HCT116 (cell line): ENCODE data around the gene ADCY10. TPM values are rescaled to one million over a fixed set of nuclear protein-coding genes. Genes with fewer than 3 reads are reported as not detected.
"Not testable (repeated sequence)": the region's sequence is repeated elsewhere in the genome, so short reads cannot be mapped to it uniquely, and the experiment has no call there.

Experiments used
- ATAC-seq: fragments of 200-7000 bp; cut with Tn5 transposase; 2 replicates; pipeline ENCODE4 v1.9.1; 2020; ENCODE audit warnings: mild to moderate bottlenecking, moderate library complexity
- BruUV-seq: library from RNA; stranded (reverse); fragments of 400-500 nt; replicated peaks from 2 replicates; lab custom pipeline; 2021; lab: Mats Ljungman, UMichigan
- CTCF ChIA-PET: fragments of 300-600 bp; sonication (Branson Sonifier 250); formaldehyde crosslinking; loops from one replicate; lab custom pipeline; 2021; ENCODE audit warnings: antibody characterized with exemption; lab: Charles Lee
- POLR2A ChIA-PET: fragments of 300-600, 350-600 bp; sonication (Branson Sonifier 250); formaldehyde crosslinking; loops from one replicate; lab custom pipeline; 2021; ENCODE audit warnings: antibody characterized with exemption; lab: Charles Lee
- RAD21 ChIA-PET, 2 experiments: fragments of 300-600 bp; sonication (Branson Sonifier 250); formaldehyde crosslinking; loops; one replicate each; lab custom pipeline; 2023; ENCODE audit warnings: low total read pairs in 2 of 2; ENCODE audit not compliant: uncharacterized antibody in 2 of 2, unreplicated experiment in 2 of 2, low non-redundant PET in 1 of 2; lab: Charles Lee
- DNase-seq: peaks from one replicate; pipeline ENCODE4 v3.0.0-alpha.2; 2010; ENCODE audit warnings: low read depth, low spot score
- H2AFZ ChIP-seq: fragments of 200-600 bp; shearing (Covaris generic), sonication (generic); 2 replicates; pipeline ENCODE4 v1.6.1; 2017; ENCODE audit warnings: low read depth, mixed run types, mixed read lengths, antibody characterized with exemption, low read length; ENCODE audit not compliant: poor library complexity, severe bottlenecking
- H3K27ac ChIP-seq: 2 replicates; pipeline ENCODE4 v1.5.1; 2012; ENCODE audit warnings: low read depth, low read length
- H3K27me3 ChIP-seq: fragments of 200-600 bp; sonication (generic); 2 replicates; pipeline ENCODE4 v1.6.1; 2016; ENCODE audit warnings: mixed run types, low read length, mixed read lengths; ENCODE audit not compliant: insufficient read depth
- H3K36me3 ChIP-seq, 2 experiments: fragments of 200-500 bp in 1 of 2; fragments of 200-600 bp in 1 of 2; sonication (Bioruptor generic) in 1 of 2; sonication (generic) in 1 of 2; 2 replicates each; pipeline versions ENCODE4 v1.5.1 to v1.6.1; 2014 to 2016; ENCODE audit warnings: low read length in 2 of 2, inconsistent platforms in 1 of 2, mixed read lengths in 1 of 2, mixed run types in 1 of 2; ENCODE audit not compliant: insufficient read depth in 2 of 2, control insufficient read depth in 1 of 2
- H3K4me1 ChIP-seq, 2 experiments: fragments of 200-600 bp in 1 of 2; sonication (generic) in 1 of 2; 2 replicates each; pipeline versions ENCODE4 v1.5.1 to v1.6.1; 2012 to 2017; ENCODE audit warnings: low read length in 2 of 2, inconsistent platforms in 1 of 2, mild to moderate bottlenecking in 1 of 2, mixed read lengths in 1 of 2, mixed run types in 1 of 2, moderate library complexity in 1 of 2; ENCODE audit not compliant: insufficient read depth in 2 of 2, control insufficient read depth in 1 of 2
- H3K4me2 ChIP-seq: fragments of 200-600 bp; sonication (generic); 2 replicates; pipeline ENCODE4 v1.6.1; 2017; ENCODE audit warnings: mixed run types, low read length, mixed read lengths
- H3K4me3 ChIP-seq, 2 experiments: fragments of 200-600 bp in 1 of 2; sonication (generic) in 1 of 2; replicated peaks in 1 of 2; 2 replicates each; pipeline ENCODE4 v1.5.1; 2011 to 2016; ENCODE audit warnings: low read length in 2 of 2, control low read depth in 1 of 2, low read depth in 1 of 2, mild to moderate bottlenecking in 1 of 2, mixed read lengths in 1 of 2, mixed run types in 1 of 2
- H3K79me2 ChIP-seq: fragments of 200-600 bp; sonication (generic); 2 replicates; pipeline ENCODE4 v1.6.1; 2017; ENCODE audit warnings: mild to moderate bottlenecking, mixed run types, low read length, moderate library complexity, mixed read lengths; ENCODE audit not compliant: insufficient read depth
- H3K9ac ChIP-seq: fragments of 200-600 bp; sonication (generic); 2 replicates; pipeline ENCODE4 v1.6.1; 2016; ENCODE audit warnings: low read length, mixed read lengths
- H3K9me2 ChIP-seq: fragments of 200-600 bp; sonication (generic), shearing (Covaris generic); 2 replicates; pipeline ENCODE4 v1.6.1; 2017; ENCODE audit warnings: mixed run types, mild to moderate bottlenecking, moderate library complexity; ENCODE audit not compliant: insufficient read depth
- H3K9me3 ChIP-seq, 2 experiments: fragments of 200-500 bp in 1 of 2; fragments of 200-600 bp in 1 of 2; sonication (Bioruptor generic) in 1 of 2; sonication (generic) in 1 of 2; 2 replicates each; pipeline ENCODE4 v1.6.1; 2014 to 2017; ENCODE audit warnings: low read length in 2 of 2, mixed read lengths in 2 of 2, inconsistent platforms in 1 of 2, low read depth in 1 of 2, mild to moderate bottlenecking in 1 of 2, mixed run types in 1 of 2, moderate library complexity in 1 of 2; ENCODE audit not compliant: control insufficient read depth in 1 of 2, insufficient read depth in 1 of 2
- H4K20me1 ChIP-seq: fragments of 200-600 bp; sonication (generic), shearing (Covaris generic); 2 replicates; pipeline ENCODE4 v1.6.1; 2017; ENCODE audit warnings: mixed run types, mild to moderate bottlenecking, moderate library complexity; ENCODE audit not compliant: insufficient read depth
- JUND ChIP-seq: IDR thresholded peaks from 2 replicates; pipeline ENCODE4 v1.6.1; 2012
- REST ChIP-seq: IDR thresholded peaks from 2 replicates; pipeline ENCODE4 v1.6.1; 2012; ENCODE audit warnings: low read depth
- intact Hi-C: fragments of 100-400 bp; cut with micrococcal nuclease; formaldehyde crosslinking; loops from 2 replicates; pipeline ENCODE4 v1.10.0; 2022
- total RNA-seq: library from RNA; stranded (reverse); gene quantifications from one replicate; pipeline ENCODE4 v1.2.1, GENCODE V29; 2021; ENCODE audit not compliant: unreplicated experiment

Gene ADCY10
- total RNA-seq, 1 experiment from 2014 or later = 0.30 TPM

DNA sequence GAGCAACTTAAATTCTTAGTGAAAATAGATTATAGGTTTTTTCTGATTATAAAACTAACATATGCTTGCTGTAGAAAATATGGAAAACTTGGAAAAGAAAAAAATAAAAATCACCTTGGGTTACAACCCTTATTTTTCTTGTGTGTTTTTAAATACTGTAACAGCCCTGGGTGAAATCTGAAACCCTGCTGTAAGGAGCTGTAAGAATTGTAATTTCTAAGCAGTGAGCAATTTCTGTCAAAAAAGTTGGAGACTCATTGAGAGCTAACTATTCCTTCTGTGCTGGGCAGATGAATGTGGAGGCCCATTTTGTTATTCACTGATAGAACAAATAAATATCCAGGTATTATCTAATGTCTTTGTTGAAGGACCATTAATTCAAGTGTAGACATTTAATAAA lies 42.6 kb downstream of the ADCY10 start (continued):
- TF ChIP-seq REST = no peak
- TF ChIP-seq JUND = no peak
- TF ChIP-seq, all 23 proteins: peak for 0

GRCh38 chr1:167869157-167870001 lies 44.6 kb downstream of the ADCY10 start:
- H3K4me3 ChIP-seq, CTCF ChIA-PET, RAD21 ChIA-PET, H3K27ac ChIP-seq, H3K4me1 ChIP-seq, H3K27me3 ChIP-seq, DNase-seq, H3K9me3 ChIP-seq, intact Hi-C loops, H2AFZ ChIP-seq, H3K4me2 ChIP-seq, H4K20me1 ChIP-seq, BruUV-seq, H3K9me2 ChIP-seq, H3K9ac ChIP-seq, H3K36me3 ChIP-seq, POLR2A ChIA-PET, H3K79me2 ChIP-seq, ATAC-seq: not testable (repeated sequence)

GRCh38 chr1:167866739-167867414 lies 47.1 kb downstream of the ADCY10 start:
- BruUV-seq, intact Hi-C loops, H3K4me3 ChIP-seq, H3K27ac ChIP-seq, H2AFZ ChIP-seq, DNase-seq, H3K9ac ChIP-seq, H3K4me1 ChIP-seq, H3K4me2 ChIP-seq, RAD21 ChIA-PET, H3K36me3 ChIP-seq, H3K9me2 ChIP-seq, H4K20me1 ChIP-seq, H3K9me3 ChIP-seq, H3K27me3 ChIP-seq, H3K79me2 ChIP-seq, POLR2A ChIA-PET, ATAC-seq, CTCF ChIA-PET: not testable (repeated sequence)

- H3K27me3 ChIP-seq, RAD21 ChIA-PET, intact Hi-C loops: not testable (repeated sequence)
Observed at GRCh38 chr1:167866326-167866725, 47.6 kb downstream of the ADCY10 start.

More at GRCh38 chr1:167866326-167866725, 47.6 kb downstream of the ADCY10 start:
- CTCF ChIA-PET, DNase-seq, H3K9me3 ChIP-seq, H3K9ac ChIP-seq, H3K9me2 ChIP-seq, H2AFZ ChIP-seq, H4K20me1 ChIP-seq, H3K4me3 ChIP-seq, H3K4me2 ChIP-seq, H3K27ac ChIP-seq, H3K4me1 ChIP-seq, H3K79me2 ChIP-seq, H3K36me3 ChIP-seq, BruUV-seq, ATAC-seq, POLR2A ChIA-PET: not testable (repeated sequence)
